SJSA1 (cell line): ENCODE results near the gene OR2H2. TPM values are rescaled to one million over a fixed set of nuclear protein-coding genes. Genes with fewer than 3 reads are reported as not detected.

Source experiments
- DNase-seq, 2 experiments: peaks; one replicate each; pipeline ENCODE4 v3.0.0-alpha.2; 2015 to 2020; ENCODE audit warnings: low spot score in 2 of 2, low read depth in 1 of 2
- H3K27ac ChIP-seq: fragments of 250-450 bp; sonication (Bioruptor Pico); 2 replicates; pipeline ENCODE4 v1.5.1; 2020; ENCODE audit warnings: mild to moderate bottlenecking, moderate library complexity
- H3K27me3 ChIP-seq: fragments of 250-450 bp; sonication (Bioruptor Pico); replicated peaks from 2 replicates; pipeline ENCODE4 v1.5.1; 2020; ENCODE audit warnings: mild to moderate bottlenecking, moderate library complexity
- H3K36me3 ChIP-seq: fragments of 250-450 bp; sonication (Bioruptor Pico); 2 replicates; pipeline ENCODE4 v1.5.1; 2020; ENCODE audit warnings: mild to moderate bottlenecking
- H3K4me1 ChIP-seq: fragments of 250-450 bp; sonication (Bioruptor Pico); replicated peaks from 2 replicates; pipeline ENCODE4 v1.6.1; 2021; ENCODE audit warnings: mild to moderate bottlenecking
- H3K4me3 ChIP-seq: fragments of 250-450 bp; sonication (Bioruptor Pico); 2 replicates; pipeline ENCODE4 v1.5.1; 2020; ENCODE audit warnings: mild to moderate bottlenecking
- H3K9me3 ChIP-seq: fragments of 250-450 bp; sonication (Bioruptor Pico); replicated peaks from 2 replicates; pipeline ENCODE4 v1.5.1; 2020; ENCODE audit warnings: mild to moderate bottlenecking
- total RNA-seq: library from RNA; depleted of rRNA; stranded (reverse); fragments of >200 nt; shearing (Covaris generic); gene quantifications from 2 replicates; pipeline ENCODE4 v1.2.3, GENCODE V29; 2014; rRNA removed

OR2H2 gene
- total RNA-seq, result not detected in 2 replicates

- Histone ChIP-seq H3K9me3 (no peaks in the 10 kb centered on the region), H3K27me3 (no peaks in the 10 kb centered on the region), H3K4me3 (no peak within 1 kb of the TSS), H3K27ac (no peak within 1 kb of the TSS), H3K36me3 (no peaks in the 10 kb centered on the region), H3K4me1 (no peaks in the 10 kb centered on the region)
- DNase-seq, result no peak
Observed at GRCh38 chr6:29584821-29585220, at the start of gene OR2H2. Gene OR2H2, plus strand, starts transcription at chr6:29585121. Its CDS starts 2,824 bp downstream, at chr6:29587945.

- no peak overlapping the region for H3K4me3 ChIP-seq
- H3K4me1 ChIP-seq, result no peaks in the 10 kb centered on the region
Observed at GRCh38 chr6:29537714-29538403, 47.1 kb upstream of the OR2H2 start.

GRCh38 chr6:29547573-29547972 lies 37.3 kb upstream of the OR2H2 start:
- H3K27ac ChIP-seq, result no peak overlapping the region
- H3K36me3 ChIP-seq, result no peaks in the 10 kb centered on the region
- H3K4me3 ChIP-seq, result no peak overlapping the region
- no peak for DNase-seq
- no peaks in the 10 kb centered on the region for H3K9me3 ChIP-seq
- H3K27me3 ChIP-seq, result no peaks in the 10 kb centered on the region; the same call in 1 of the 2 replicates
- no peaks in the 10 kb centered on the region for H3K4me1 ChIP-seq

More at GRCh38 chr6:29537714-29538403, 47.1 kb upstream of the OR2H2 start:
- DNase-seq, result no peak
- no peak overlapping the region for H3K27ac ChIP-seq
- no peaks in the 10 kb centered on the region for H3K36me3 ChIP-seq
- H3K9me3 ChIP-seq, result no peaks in the 10 kb centered on the region
- H3K27me3 ChIP-seq, result no peaks in the 10 kb centered on the region; the same call in 1 of the 2 replicates

- Histone ChIP-seq H3K4me3 (no peak overlapping the region), H3K9me3 (no peaks in the 10 kb centered on the region), H3K27ac (no peak overlapping the region), H3K4me1 (no peaks in the 10 kb centered on the region), H3K36me3 (no peaks in the 10 kb centered on the region), H3K27me3 (no peaks in the 10 kb centered on the region; the same call in 1 of the 2 replicates)
- peak in 1 of 2 experiments; percentile 4 for DNase-seq
Observed at GRCh38 chr6:29552512-29553051, 32.3 kb upstream of the OR2H2 start.

GRCh38 chr6:29553268-29554057 lies 31.5 kb upstream of the OR2H2 start:
- Histone ChIP-seq H3K4me3 (no peak overlapping the region), H3K27ac (no peak overlapping the region), H3K9me3 (no peaks in the 10 kb centered on the region), H3K4me1 (no peaks in the 10 kb centered on the region), H3K27me3 (no peaks in the 10 kb centered on the region; the same call in 1 of the 2 replicates), H3K36me3 (no peaks in the 10 kb centered on the region)
- no peak for DNase-seq

- no peaks in the 10 kb centered on the region for H3K9me3 ChIP-seq
- no peaks in the 10 kb centered on the region for H3K27me3 ChIP-seq
- no peaks in the 10 kb centered on the region for H3K36me3 ChIP-seq
- no peak overlapping the region for H3K27ac ChIP-seq
- H3K4me1 ChIP-seq, result peaks cover 9% of the 10 kb centered on the region
- H3K4me3 ChIP-seq, result no peak overlapping the region
- DNase-seq, result no peak
Observed at GRCh38 chr6:29554764-29555163, 30.2 kb upstream of the OR2H2 start.

GRCh38 chr6:29557320-29557719 lies 27.6 kb upstream of the OR2H2 start:
- no peaks in the 10 kb centered on the region for H3K9me3 ChIP-seq
- DNase-seq, result no peak
- no peaks in the 10 kb centered on the region for H3K36me3 ChIP-seq
- peaks cover 18% of the 10 kb centered on the region for H3K4me1 ChIP-seq
- H3K4me3 ChIP-seq, result no peak overlapping the region
- no peak overlapping the region for H3K27ac ChIP-seq
- no peaks in the 10 kb centered on the region for H3K27me3 ChIP-seq

GRCh38 chr6:29558439-29559079 lies 26.4 kb upstream of the OR2H2 start:
- H3K36me3 ChIP-seq, result no peaks in the 10 kb centered on the region
- H3K27me3 ChIP-seq, result no peaks in the 10 kb centered on the region
- H3K4me1 ChIP-seq, result peaks cover 18% of the 10 kb centered on the region
- no peak overlapping the region for H3K4me3 ChIP-seq
- no peak for DNase-seq
- H3K27ac ChIP-seq, result no peak overlapping the region
- no peaks in the 10 kb centered on the region for H3K9me3 ChIP-seq

GRCh38 chr6:29559524-29560287 lies 25.2 kb upstream of the OR2H2 start, which contains the start of gene UBD:
Gene UBD, minus strand, starts transcription at chr6:29559732. Its CDS starts 31 bp downstream, at chr6:29559701.
- peak within 1 kb of the TSS; percentile 8; the same call in 1 of the 2 replicates for H3K4me3 ChIP-seq
- H3K4me1 ChIP-seq, result peaks cover 18% of the 10 kb centered on the region
- DNase-seq, result peak in 1 of 2 experiments; percentile 45
- no peaks in the 10 kb centered on the region for H3K27me3 ChIP-seq
- peak within 1 kb of the TSS; percentile 49; the same call in 1 of the 2 replicates for H3K27ac ChIP-seq
- H3K9me3 ChIP-seq, result no peaks in the 10 kb centered on the region
- no peaks in the 10 kb centered on the region for H3K36me3 ChIP-seq

- no peaks in the 10 kb centered on the region for H3K9me3 ChIP-seq
- H3K4me1 ChIP-seq, result peaks cover 18% of the 10 kb centered on the region
- no peak overlapping the region for H3K4me3 ChIP-seq
- H3K27me3 ChIP-seq, result no peaks in the 10 kb centered on the region
- H3K27ac ChIP-seq, result no peak overlapping the region
- H3K36me3 ChIP-seq, result no peaks in the 10 kb centered on the region
- DNase-seq, result peak in 1 of 2 experiments; percentile 7
Observed at GRCh38 chr6:29561091-29561490, 23.8 kb upstream of the OR2H2 start.

- Histone ChIP-seq H3K36me3 (no peaks in the 10 kb centered on the region), H3K4me3 (no peak overlapping the region), H3K9me3 (no peaks in the 10 kb centered on the region), H3K27me3 (no peaks in the 10 kb centered on the region), H3K27ac (no peak overlapping the region), H3K4me1 (peaks cover 18% of the 10 kb centered on the region)
- DNase-seq, result no peak
Observed at GRCh38 chr6:29561606-29562181, 23.2 kb upstream of the OR2H2 start.

- Histone ChIP-seq H3K9me3 (no peaks in the 10 kb centered on the region), H3K27me3 (no peaks in the 10 kb centered on the region), H3K4me3 (no peak overlapping the region), H3K36me3 (no peaks in the 10 kb centered on the region), H3K27ac (no peak overlapping the region), H3K4me1 (peaks cover 32% of the 10 kb centered on the region)
- DNase-seq, result no peak
Observed at GRCh38 chr6:29563435-29563965, 21.4 kb upstream of the OR2H2 start.
